ENCODE results near the gene PTPRN2.

DNA sequence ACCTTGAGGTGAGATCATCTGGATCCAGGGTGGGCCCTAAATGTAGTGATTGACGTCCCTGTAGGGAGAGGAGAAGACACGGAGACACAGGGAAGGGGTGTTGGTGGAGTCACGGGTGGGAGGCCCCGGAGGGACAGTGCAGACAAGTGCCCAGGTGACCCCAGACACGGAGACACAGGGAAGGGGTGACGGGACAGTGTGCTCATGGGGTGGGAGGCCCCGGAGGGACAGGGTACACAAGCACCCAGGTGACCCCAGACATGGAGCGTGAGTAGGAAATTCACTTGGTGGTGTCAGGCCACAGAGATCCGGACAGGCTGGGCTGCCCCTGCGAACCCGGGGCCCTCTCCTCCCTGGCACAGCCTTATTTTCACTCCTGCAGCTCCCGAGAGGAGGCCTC is 176.9 kb downstream of the PTPRN2 start:
- TF ChIP-seq, protein P1, sequence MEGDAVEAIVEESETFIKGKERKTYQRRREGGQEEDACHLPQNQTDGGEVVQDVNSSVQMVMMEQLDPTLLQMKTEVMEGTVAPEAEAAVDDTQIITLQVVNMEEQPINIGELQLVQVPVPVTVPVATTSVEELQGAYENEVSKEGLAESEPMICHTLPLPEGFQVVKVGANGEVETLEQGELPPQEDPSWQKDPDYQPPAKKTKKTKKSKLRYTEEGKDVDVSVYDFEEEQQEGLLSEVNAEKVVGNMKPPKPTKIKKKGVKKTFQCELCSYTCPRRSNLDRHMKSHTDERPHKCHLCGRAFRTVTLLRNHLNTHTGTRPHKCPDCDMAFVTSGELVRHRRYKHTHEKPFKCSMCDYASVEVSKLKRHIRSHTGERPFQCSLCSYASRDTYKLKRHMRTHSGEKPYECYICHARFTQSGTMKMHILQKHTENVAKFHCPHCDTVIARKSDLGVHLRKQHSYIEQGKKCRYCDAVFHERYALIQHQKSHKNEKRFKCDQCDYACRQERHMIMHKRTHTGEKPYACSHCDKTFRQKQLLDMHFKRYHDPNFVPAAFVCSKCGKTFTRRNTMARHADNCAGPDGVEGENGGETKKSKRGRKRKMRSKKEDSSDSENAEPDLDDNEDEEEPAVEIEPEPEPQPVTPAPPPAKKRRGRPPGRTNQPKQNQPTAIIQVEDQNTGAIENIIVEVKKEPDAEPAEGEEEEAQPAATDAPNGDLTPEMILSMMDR (conservative IDR thresholded peaks at IDR 0.05; ENCODE audit: low read depth, low read length): no peak
- no peak for TF ChIP-seq EZH2 (IDR thresholded peaks at IDR 0.05; ENCODE audit: borderline replicate concordance, low read depth, low read length, poor library complexity, severe bottlenecking)

Measured in A673 (cell line).